MCF 10A (cell line): ENCODE data around the gene PON2. TPM values are rescaled to one million over a fixed set of nuclear protein-coding genes. Genes with fewer than 3 reads are reported as not detected.

Experiments
- BruUV-seq: library from RNA; stranded (reverse); fragments of 400-500 nt; replicated peaks from 2 replicates; lab custom pipeline; 2021; lab: Mats Ljungman, UMichigan
- CTCF ChIA-PET: fragments of 300-600 bp; sonication (Branson Sonifier 250); formaldehyde crosslinking; extraction: SDS; loops from one replicate; lab custom pipeline; 2021; ENCODE audit warnings: antibody characterized with exemption, inconsistent platforms; lab: Yijun Ruan, JAX
- POLR2A ChIA-PET: fragments of 300-600, 350-650 bp; sonication (Branson Sonifier 250); formaldehyde crosslinking; extraction: SDS; loops from one replicate; lab custom pipeline; 2020; ENCODE audit warnings: antibody characterized with exemption, inconsistent platforms; lab: Yijun Ruan, JAX
- DNase-seq: peaks from one replicate; pipeline ENCODE4 v3.0.0-alpha.2; 2018; ENCODE audit not compliant: unreplicated experiment
- H3K27ac Mint-ChIP-seq: one replicate; pipeline ENCODE4 v1.8.0; 2022; ENCODE audit warnings: mild to moderate bottlenecking, low read depth, mixed read lengths; ENCODE audit not compliant: unreplicated experiment
- H3K27me3 Mint-ChIP-seq: one replicate; pipeline ENCODE4 v1.8.0; 2022; ENCODE audit warnings: mixed read lengths; ENCODE audit not compliant: insufficient read depth, unreplicated experiment
- H3K36me3 Mint-ChIP-seq: one replicate; pipeline ENCODE4 v1.8.0; 2022; ENCODE audit warnings: mild to moderate bottlenecking, moderate library complexity, mixed read lengths; ENCODE audit not compliant: insufficient read depth, unreplicated experiment
- H3K4me1 Mint-ChIP-seq: one replicate; pipeline ENCODE4 v1.8.0; 2022; ENCODE audit warnings: mixed read lengths; ENCODE audit not compliant: insufficient read depth, unreplicated experiment
- H3K4me3 Mint-ChIP-seq: one replicate; pipeline ENCODE4 v1.8.0; 2022; ENCODE audit warnings: mild to moderate bottlenecking, moderate library complexity, mixed read lengths; ENCODE audit not compliant: unreplicated experiment
- H3K9me3 Mint-ChIP-seq: one replicate; pipeline ENCODE4 v1.8.0; 2022; ENCODE audit warnings: mixed read lengths; ENCODE audit not compliant: unreplicated experiment
- intact Hi-C: fragments of 100-400 bp; cut with micrococcal nuclease; formaldehyde crosslinking; loops from 2 replicates; pipeline ENCODE4 v1.14.1; 2022
- total RNA-seq: library from RNA; stranded (reverse); gene quantifications from 2 replicates; pipeline ENCODE4 v1.2.3, GENCODE V29; 2022
- TF ChIP-seq, protein P1 (sequence below): fragments of 200-600 bp; IDR thresholded peaks from one replicate; pipeline ENCODE4 v1.8.0; 2022; ENCODE audit warnings: antibody characterized with exemption, mild to moderate bottlenecking; ENCODE audit not compliant: unreplicated experiment

Gene PON2
- total RNA-seq, 1 experiment from 2014 or later = 140 TPM

DNA sequence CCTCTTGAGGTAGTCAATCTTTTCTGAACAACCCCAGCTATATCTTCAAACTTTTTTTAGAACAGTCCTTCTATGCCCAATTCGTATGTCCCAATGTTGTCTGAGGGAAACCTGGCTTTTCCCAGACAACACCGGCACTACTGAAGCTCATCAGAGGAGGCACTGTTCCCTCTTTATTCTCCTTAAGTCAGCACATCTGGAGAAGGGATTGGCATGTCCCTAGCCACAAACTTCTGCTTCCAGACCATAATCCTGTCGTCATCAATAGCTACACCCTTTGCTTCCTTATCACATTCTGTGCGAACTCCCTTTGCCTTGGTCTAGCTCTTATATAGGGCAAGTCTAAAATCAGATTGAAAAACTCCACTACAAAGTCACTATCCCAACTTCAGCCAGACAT, 61.5 kb downstream of the PON2 start:
- intact Hi-C loops = no loop called here
- Mint-ChIP-seq H3K9me3 (peaks cover 7% of the 10 kb centered on the region), H3K4me1 (peaks cover 6% of the 10 kb centered on the region), H3K36me3 (no peaks in the 10 kb centered on the region), H3K27me3 (no peaks in the 10 kb centered on the region), H3K27ac (no peak overlapping the region), H3K4me3 (no peak overlapping the region)
- no TSS peak for BruUV-seq
- ChIA-PET CTCF (interaction anchor here (0.8 kb wide), 1 partner anchor 80 kb away, joined by 3 read pairs; no protein-coding TSS in a partner anchor), POLR2A (no interaction called here)
- DNase-seq = no peak
- TF ChIP-seq, protein P1, sequence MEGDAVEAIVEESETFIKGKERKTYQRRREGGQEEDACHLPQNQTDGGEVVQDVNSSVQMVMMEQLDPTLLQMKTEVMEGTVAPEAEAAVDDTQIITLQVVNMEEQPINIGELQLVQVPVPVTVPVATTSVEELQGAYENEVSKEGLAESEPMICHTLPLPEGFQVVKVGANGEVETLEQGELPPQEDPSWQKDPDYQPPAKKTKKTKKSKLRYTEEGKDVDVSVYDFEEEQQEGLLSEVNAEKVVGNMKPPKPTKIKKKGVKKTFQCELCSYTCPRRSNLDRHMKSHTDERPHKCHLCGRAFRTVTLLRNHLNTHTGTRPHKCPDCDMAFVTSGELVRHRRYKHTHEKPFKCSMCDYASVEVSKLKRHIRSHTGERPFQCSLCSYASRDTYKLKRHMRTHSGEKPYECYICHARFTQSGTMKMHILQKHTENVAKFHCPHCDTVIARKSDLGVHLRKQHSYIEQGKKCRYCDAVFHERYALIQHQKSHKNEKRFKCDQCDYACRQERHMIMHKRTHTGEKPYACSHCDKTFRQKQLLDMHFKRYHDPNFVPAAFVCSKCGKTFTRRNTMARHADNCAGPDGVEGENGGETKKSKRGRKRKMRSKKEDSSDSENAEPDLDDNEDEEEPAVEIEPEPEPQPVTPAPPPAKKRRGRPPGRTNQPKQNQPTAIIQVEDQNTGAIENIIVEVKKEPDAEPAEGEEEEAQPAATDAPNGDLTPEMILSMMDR = no peak

DNA sequence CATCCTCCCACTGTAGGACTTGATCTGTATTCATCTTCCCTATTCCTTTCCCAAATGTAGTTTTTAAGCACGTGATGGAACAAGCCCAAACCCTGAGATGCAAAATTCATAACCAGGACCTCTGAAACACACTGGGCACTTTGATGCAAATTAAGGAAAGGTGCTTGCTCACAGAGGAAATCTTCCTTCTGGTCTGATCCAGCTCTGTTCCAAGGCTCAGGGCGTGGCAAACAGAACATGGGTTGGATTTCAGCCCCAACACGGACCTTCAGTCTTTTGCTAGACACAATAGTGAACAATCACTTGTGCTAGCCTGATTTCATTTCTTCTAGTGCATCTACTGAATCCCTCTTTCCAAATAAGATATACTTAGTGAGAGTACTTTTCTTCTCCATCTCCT, 66.6 kb downstream of the PON2 start:
- Mint-ChIP-seq H3K27ac (no peak overlapping the region), H3K9me3 (no peaks in the 10 kb centered on the region), H3K4me3 (no peak overlapping the region), H3K27me3 (no peaks in the 10 kb centered on the region), H3K4me1 (peaks cover 12% of the 10 kb centered on the region), H3K36me3 (no peaks in the 10 kb centered on the region)
- DNase-seq = peak; percentile 16
- POLR2A ChIA-PET = no interaction called here
- BruUV-seq = no TSS peak
- CTCF ChIA-PET = interaction anchor here (0.7 kb wide), 2 partner anchors 9 to 1276 kb away, joined by 3 to 4 read pairs; no protein-coding TSS in a partner anchor
- intact Hi-C loops = no loop called here
- TF ChIP-seq, protein P1 = no peak

DNA sequence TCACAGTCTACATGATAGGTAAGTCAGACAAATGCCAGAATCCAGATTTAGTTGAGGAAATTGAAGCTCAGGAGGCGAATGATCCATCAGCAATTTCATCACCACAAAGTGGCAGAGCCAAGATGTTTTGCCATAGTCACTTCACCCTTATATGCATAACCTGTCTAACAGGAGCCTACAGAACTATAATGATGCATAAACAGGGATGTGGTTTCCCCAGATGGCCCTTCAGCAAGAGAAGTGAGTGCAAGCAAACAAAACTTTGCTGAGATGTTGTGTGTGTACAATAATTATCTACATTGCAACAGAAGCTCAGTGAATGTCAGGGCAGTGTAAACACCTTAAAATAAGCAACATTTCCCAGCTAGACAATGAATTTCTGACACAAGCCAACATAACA, 67.2 kb downstream of the PON2 start:
- H3K9me3 Mint-ChIP-seq = no peaks in the 10 kb centered on the region
- H3K36me3 Mint-ChIP-seq = no peaks in the 10 kb centered on the region
- no peaks in the 10 kb centered on the region for H3K27me3 Mint-ChIP-seq
- H3K4me1 Mint-ChIP-seq = peaks cover 12% of the 10 kb centered on the region
- ChIA-PET POLR2A (interaction anchor here (0.6 kb wide), 1 partner anchor 67 kb away, joined by 3 read pairs; the partner anchor contains the start of gene PON2), CTCF (interaction anchor here (0.7 kb wide), 1 partner anchor 10 kb away, joined by 3 read pairs; no protein-coding TSS in a partner anchor)
- no TSS peak for BruUV-seq
- TF ChIP-seq, protein P1 = no peak
- DNase-seq = no peak
- no peak overlapping the region for H3K4me3 Mint-ChIP-seq
- H3K27ac Mint-ChIP-seq = no peak overlapping the region
- intact Hi-C loops = no loop called here

DNA sequence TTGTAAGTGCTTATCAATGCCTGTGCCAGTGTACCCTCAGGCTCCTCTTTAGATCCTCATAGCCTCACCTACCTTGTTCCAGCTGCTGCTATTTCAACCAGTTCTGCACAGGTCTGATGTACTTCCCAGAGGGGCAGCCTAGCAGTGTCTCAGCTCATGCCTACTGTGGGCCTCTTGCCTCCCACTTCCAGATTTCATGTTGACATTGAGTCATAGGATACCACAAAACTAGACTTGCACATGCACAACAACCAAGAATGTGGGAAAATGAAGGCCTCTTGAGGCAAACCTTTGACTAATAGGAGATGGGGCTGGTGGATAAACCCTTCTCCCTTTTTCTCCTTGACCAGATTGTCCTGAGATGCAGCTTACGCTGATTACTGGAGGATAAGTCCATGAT, 69.7 kb downstream of the PON2 start:
- Mint-ChIP-seq H3K9me3 (no peaks in the 10 kb centered on the region), H3K27ac (no peak overlapping the region), H3K27me3 (no peaks in the 10 kb centered on the region), H3K4me3 (no peak overlapping the region), H3K36me3 (no peaks in the 10 kb centered on the region), H3K4me1 (peaks cover 7% of the 10 kb centered on the region)
- BruUV-seq = no TSS peak
- DNase-seq = peak; percentile 51
- ChIA-PET POLR2A (no interaction called here), CTCF (no interaction called here)
- TF ChIP-seq, protein P1 = no peak
- intact Hi-C loops = no loop called here
